Myocyte (in vitro differentiated cells): ENCODE data around the gene MTNR1A. TPM values are rescaled to one million over a fixed set of nuclear protein-coding genes. Genes with fewer than 3 reads are reported as not detected.

Experiments
- DNase-seq: peaks from one replicate; pipeline ENCODE4 v3.0.0-alpha.2; 2012; ENCODE audit warnings: low read depth
- total RNA-seq: library from RNA; depleted of rRNA; stranded (reverse); fragments of >200 nt; gene quantifications from 2 replicates; pipeline ENCODE4 v1.2.3, GENCODE V29; 2014

MTNR1A gene
- total RNA-seq, 1 donor from 2014 or later, result not detected

GRCh38 chr4:186494496-186494895, 60.9 kb downstream of the MTNR1A start:
- DNase-seq, result no peak

DNA sequence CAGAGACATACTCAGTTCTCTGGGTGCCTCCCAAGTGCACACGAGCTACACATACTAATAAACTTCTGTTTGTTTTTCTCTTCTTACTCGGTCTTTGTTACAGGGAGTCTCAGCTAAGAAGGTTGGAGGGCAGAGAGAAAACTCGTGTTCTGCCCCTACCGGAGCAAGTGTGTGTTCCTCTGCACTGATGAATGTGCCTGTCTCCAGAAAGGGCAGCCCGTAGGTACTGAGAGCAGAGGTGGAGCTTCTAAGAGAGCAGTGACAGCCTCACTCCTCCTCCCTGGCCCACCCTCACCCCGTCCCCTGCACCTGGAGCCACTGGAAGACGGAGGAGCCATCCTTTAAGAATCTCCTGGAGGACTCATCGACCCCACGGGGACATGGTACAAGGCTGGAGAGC, 67.6 kb downstream of the MTNR1A start:
- no peak for DNase-seq

- DNase-seq, result peak; percentile 38
These were observed 69.2 kb downstream of the MTNR1A start for GRCh38 chr4:186486172-186486571.

DNA sequence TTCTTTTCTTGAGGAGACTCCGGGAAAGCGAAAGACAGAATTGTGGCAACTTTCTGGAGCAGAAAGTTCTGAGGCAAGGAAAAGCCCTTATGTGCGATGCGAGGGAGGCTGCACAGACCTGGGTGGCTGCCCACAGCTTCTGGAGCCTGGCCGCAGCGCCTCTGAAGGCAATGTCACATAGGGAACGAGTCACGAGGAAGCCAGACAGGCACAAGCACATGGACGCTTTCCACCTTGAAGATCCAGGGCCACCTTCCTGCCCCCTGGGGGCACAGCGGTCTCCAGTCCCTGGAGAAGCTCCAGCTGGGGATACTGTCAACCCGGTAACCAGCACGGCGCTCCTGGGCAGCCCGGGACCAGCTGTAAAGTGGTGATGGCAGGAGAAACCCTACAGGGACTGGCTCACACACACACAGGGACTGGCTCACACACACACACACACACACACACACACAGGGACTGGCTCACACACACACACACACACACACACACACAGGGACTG, 69.8 kb downstream of the MTNR1A start:
- DNase-seq, result peak; percentile 33

- no peak for DNase-seq
These were observed 70.2 kb downstream of the MTNR1A start for GRCh38 chr4:186485150-186485549.

- DNase-seq, result no peak
These were observed 71.7 kb downstream of the MTNR1A start for GRCh38 chr4:186483656-186484055.

Other genes starting within 250 kb of the MTNR1A start
- gene FAT1, start 168.3 kb upstream of the MTNR1A start, total RNA-seq, result 268 and 353 TPM in 2 replicates